H7 (cell line): Measurements from ENCODE around the gene APRT. TPM values are rescaled to one million over a fixed set of nuclear protein-coding genes. Genes with fewer than 3 reads are reported as not detected.

ENCODE experiments used
- DNase-seq: peaks from one replicate; pipeline ENCODE4 v3.0.0; 2012
- H3K27me3 ChIP-seq: 2 replicates; pipeline ENCODE4 v1.6.0; 2011; ENCODE audit warnings: mild to moderate bottlenecking, low read length; ENCODE audit not compliant: control insufficient read depth, insufficient read depth
- H3K36me3 ChIP-seq: replicated peaks from 2 replicates; pipeline ENCODE4 v1.5.1; 2011; ENCODE audit warnings: low read length; ENCODE audit not compliant: control insufficient read depth, insufficient read depth
- H3K4me3 ChIP-seq: 2 replicates; pipeline ENCODE4 v1.5.1; 2011; ENCODE audit warnings: low read depth, mild to moderate bottlenecking, control low read depth, low read length, moderate library complexity; ENCODE audit not compliant: insufficient read depth
- total RNA-seq: library from RNA; depleted of rRNA; stranded (reverse); fragments of >200 nt; shearing (Covaris generic); gene quantifications from 2 replicates; pipeline ENCODE4 v1.2.3, GENCODE V29; 2014

APRT gene
- total RNA-seq, 1 experiment from 2014 or later: 633 TPM

DNA sequence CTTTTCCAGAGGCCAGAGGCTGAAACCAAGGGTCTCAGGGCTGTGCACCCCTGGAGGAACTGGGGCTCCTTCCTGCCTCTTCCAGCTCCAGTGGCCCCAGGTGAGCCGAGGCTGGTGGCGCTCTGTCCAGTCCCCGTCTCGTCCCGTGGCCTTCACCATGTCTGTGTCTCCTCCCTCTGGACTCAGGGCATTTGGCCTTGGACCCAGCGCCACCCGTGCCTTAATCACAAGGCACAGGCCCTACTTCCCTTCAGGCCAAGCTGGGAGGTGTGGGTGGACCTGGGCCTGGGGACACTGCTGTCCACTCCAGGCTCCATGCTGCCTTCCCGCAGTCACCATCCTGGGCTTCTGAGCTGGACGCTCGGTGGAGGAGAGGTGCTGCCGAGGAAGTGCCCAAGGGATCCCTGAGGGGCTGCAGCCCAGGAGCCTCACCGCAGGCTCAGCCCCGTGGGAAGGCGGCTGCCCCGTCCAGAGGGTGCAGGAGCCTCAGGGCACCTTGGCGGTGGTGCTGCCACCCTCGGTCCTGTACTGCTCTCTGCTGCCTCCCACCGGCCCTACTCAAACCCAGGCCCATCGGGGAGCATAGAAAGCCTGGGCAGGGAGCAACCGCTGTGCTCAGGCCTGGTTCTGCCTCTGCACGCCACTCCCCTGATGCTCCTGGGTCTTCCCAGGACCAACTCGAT lies 9.6 kb upstream of the APRT start:
- H3K36me3 ChIP-seq: no peaks in the 10 kb centered on the region
- no peak for DNase-seq
- no peaks in the 10 kb centered on the region for H3K27me3 ChIP-seq
- H3K4me3 ChIP-seq: no peak overlapping the region

DNA sequence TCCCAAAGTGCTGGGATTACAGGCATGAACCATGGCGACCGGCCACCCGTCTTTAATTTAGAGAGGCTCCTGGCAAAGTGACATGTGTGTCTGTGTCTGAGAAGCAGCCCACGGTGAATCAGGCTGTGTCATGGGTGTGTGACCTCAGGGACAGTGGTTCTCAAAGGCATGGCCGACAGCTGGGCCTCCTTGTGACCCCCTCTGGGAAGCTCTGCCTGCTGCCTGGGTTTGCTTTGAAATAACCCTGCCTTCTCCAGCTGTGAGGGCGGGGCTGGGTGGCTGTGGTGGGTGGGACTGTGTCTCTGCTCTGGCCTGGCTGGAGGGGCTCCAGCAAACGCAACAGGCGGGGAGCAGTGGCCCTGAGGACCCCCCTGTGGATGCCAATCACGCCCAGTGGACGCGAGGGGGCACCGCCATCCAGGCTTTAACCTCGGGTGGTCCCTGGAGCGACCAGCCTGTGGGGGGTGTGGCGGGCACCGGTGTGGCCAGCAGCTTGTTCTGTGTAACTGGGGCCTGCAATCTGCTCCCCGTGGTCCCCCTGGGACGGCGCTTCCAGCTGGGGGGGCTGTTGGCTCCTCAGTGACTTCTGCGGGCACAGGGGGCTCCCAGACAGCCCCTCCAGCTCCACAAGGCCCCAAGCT lies 8.8 kb upstream of the APRT start:
- Histone ChIP-seq H3K36me3 (no peaks in the 10 kb centered on the region), H3K27me3 (no peaks in the 10 kb centered on the region), H3K4me3 (no peak overlapping the region)
- no peak for DNase-seq

DNA sequence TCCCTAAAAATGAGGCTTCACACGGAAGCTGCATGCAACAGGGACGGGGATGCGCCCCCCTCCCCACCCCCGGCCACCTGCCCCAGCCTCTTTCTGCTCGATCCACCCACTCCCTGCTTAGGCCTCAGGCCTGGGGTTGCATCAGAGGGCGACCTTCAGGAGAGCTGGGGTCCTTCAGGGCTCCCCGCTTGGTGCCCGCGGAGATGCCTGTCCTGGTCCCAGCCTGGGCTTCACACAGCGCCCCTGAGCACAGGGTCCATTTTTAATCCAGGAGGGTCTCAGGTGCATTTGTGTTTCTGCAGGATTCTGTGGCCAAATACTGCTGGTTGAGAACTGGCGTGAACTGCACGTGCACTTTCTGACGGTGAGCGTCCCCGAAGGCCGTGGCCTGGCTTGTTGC lies 7.4 kb upstream of the APRT start:
- H3K36me3 ChIP-seq: no peaks in the 10 kb centered on the region
- no peak for DNase-seq
- H3K27me3 ChIP-seq: no peaks in the 10 kb centered on the region
- no peak overlapping the region for H3K4me3 ChIP-seq

DNA sequence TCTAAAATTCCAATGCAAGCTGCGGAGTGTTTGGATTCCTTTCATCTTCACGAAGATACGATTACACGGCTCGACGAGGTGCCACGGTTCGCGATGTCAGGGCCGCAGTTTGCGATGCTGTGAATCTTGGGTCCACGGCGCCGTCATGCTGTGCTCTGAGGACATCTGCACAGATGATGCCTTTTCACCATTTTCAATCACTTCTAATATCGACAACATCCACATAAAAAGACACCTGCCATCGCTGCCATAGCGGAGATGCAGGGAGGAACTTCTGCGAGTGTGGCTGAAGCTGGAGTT lies 6.8 kb upstream of the APRT start:
- DNase-seq: no peak
- Histone ChIP-seq H3K36me3 (no peaks in the 10 kb centered on the region), H3K27me3 (no peaks in the 10 kb centered on the region), H3K4me3 (no peak overlapping the region)

DNA sequence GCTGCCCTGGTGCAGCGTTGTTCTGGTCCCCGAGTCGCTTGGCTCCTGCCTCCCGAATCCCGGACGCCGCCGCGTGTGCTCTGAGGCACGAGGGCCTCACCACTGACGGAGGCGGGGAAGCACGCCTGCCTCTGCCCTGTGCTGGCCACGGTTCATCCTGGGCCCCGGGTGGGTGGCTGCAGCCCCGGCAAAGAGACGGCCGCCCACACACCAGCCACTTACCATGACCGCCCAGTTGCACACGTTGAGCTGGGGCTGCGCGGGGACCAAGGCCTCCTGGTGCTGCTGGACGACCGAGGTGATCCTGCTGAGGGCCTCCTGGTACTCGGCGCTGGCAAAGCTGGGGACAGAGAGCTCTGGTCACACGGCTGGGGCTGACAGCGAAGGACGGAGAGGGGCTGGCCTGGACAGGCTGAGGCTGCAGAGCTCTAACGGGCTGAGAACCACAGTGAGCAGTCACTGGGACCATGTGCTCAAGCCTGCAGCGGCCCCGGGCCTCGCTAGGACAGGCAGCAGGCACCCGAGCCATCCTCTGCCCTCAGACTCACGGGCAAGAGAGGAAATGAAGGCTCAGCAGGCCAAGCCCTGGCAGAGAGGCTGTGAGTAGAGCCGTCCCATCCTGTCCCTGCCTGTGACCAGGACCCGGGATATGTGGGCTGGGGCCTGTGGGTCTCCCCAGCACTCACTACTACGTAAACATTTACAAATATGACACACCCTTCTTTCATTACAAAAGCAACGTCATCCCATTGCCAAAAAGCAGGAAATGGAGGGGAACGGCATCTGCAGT lies 6.3 kb upstream of the APRT start:
- no peak overlapping the region for H3K4me3 ChIP-seq
- no peaks in the 10 kb centered on the region for H3K36me3 ChIP-seq
- no peaks in the 10 kb centered on the region for H3K27me3 ChIP-seq
- DNase-seq: no peak

DNA sequence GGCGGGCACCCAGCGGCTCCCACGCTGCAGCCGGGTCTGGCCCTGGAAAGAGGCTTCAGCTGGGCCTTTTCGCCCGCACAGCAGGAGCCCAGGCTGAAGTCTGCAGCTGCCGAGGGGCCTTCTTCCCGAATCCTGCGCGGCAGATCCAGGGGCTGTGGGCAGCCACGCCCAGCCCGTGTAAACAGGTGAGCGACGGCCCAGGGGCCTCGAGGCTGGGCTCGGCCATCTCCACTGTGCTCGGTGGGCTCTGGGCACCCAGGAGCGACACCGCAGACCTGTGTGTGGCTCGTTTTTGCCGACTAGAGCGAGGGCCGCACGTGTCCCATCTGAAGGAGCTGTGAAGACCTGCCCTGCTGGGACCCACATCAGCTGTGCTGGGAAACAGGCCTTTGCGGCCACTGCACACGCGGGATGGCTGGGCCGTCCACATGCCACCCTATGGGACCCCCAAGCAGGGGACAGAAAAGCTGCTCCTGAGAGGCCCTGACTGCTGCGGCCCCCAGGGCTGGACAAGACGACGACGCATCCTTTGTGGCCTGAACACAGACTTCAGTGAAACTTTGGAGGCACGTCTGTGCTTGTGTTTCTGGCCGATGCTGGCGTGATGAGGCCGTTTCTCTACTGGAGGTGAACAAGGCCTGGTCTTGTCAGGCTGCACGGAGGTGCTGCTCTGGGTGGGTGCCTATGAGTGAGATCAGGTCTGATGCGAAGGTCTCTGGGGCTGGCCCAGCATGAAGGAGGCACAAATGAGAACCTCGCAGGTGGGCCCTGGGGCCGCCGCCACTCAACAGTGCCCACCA lies 5.2 kb upstream of the APRT start:
- DNase-seq: no peak
- no peaks in the 10 kb centered on the region for H3K27me3 ChIP-seq
- H3K36me3 ChIP-seq: no peaks in the 10 kb centered on the region
- H3K4me3 ChIP-seq: no peak overlapping the region

DNA sequence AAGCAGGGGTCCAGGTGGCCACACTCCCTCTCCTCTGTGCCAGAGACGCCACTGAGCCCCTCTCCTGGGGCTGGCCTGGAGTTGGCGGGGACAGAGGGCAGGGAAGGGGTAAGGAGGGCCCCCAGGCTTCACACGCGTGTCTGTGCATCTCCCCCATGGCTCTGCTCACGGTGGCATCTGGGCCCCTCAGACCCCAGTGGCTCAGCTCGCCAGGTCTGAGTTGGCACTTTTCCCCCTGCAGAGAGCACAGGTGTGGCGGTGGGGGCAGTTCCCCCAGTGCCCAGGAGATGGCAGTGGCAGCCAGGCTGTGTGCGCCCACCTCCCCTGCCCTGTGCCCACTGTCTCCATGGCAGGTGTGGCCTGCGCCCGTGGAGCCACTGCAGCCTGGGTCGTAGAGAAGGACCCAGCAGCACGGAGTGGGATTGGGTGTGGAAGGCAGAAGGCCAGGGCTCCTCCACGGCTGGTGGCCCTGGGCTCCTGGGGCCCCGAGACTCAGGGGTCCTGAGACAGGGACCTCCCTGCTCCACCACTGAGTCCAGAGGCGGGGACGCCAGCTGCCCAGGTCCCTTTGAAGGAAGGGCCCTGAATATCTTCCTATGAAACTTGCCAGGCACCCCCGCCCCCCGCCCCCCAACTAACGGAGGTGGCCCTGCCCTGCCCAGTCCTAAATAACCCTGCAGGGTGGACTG lies 4.3 kb upstream of the APRT start:
- peak; percentile 92 for DNase-seq
- no peaks in the 10 kb centered on the region for H3K27me3 ChIP-seq

DNA sequence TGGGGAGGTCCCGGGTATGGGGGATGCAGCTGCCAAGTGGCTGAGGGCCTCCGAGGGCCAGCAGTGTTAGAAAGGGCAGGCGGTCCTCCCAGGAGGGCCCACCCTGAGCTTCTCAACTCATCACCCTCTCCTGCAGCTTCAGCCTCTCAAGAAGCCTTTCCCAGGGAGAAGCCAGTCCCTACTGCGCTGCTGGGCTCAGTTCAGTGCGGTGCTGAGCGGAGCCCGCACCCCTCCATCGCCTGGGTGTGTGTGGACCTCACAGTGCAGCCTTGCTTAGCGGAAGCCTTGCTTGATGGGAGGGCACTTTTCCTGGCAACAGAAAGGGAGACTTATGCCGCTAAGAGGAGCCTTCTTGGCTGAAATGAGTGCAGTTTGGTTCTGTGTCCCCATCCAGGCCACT lies 3.5 kb upstream of the APRT start:
- H3K4me3 ChIP-seq: no peak overlapping the region
- peaks cover 5% of the 10 kb centered on the region for H3K36me3 ChIP-seq
- H3K27me3 ChIP-seq: no peaks in the 10 kb centered on the region
- DNase-seq: no peak

More for the DNA sequence above, 4.3 kb upstream of the APRT start:
- Histone ChIP-seq H3K36me3 (no peaks in the 10 kb centered on the region), H3K4me3 (no peak overlapping the region)

DNA sequence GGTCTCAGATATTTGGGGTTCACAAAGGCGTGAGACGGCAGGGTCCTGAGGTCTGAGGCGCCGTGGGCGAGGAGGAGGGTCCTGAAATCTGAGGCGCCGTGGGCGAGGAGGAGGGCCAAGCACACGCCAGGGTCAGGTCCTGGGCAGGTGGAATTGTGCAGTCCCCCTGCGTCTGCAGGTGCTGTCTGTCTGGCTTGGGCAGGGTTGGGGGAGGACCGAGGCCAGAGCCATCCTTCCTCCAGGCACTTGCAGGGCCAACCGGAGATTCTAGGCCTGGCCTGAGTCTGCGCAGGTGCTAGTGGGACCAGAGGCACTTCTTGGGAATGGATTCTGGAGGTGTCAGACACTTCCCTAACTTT lies 2.4 kb upstream of the APRT start:
- peaks cover 15% of the 10 kb centered on the region for H3K36me3 ChIP-seq
- H3K27me3 ChIP-seq: no peaks in the 10 kb centered on the region
- DNase-seq: no peak
- H3K4me3 ChIP-seq: no peak overlapping the region

DNA sequence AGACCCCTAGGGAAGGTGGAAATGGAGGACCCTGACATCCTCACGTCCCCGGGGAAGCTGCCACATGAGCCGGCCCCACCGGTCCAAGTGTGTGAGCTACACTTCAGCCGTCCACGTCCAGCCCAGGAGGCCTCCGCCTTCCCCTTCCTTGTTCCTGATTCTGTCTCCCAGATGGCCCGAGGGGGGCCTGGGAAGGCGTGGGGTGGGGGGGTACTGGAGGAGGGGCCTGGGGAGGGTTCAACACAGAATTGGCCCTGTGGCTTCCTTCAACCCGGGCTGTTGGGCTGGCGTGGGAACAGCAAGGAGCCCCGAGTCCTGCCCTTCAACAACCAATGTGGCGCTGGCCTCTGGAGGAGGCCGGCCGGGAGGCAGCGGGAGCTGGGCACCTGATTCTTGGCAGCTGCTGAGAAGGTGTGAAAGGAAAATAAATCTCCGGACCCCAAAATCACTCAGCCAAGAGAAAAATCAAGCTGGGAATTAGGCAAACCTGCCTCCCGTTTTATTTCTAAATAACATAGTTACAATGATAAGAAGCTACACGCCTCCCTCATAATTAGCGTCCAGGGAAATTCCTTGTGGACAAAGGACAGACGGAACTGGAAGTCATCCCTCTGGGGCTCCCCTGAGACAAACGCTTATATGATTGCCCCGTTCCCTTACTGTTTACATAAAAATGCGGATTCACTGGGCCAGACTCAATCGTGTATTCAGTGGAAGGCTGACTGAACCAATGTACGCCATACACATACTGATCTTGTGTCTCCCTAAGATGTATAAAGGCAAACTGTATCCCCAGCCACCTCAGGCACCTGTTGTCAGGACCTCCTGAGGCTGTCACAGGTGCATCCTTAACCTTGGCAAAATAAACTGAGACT lies 1.8 kb upstream of the APRT start:
- Histone ChIP-seq H3K36me3 (peaks cover 19% of the 10 kb centered on the region), H3K4me3 (no peak overlapping the region), H3K27me3 (no peaks in the 10 kb centered on the region)
- DNase-seq: no peak

DNA sequence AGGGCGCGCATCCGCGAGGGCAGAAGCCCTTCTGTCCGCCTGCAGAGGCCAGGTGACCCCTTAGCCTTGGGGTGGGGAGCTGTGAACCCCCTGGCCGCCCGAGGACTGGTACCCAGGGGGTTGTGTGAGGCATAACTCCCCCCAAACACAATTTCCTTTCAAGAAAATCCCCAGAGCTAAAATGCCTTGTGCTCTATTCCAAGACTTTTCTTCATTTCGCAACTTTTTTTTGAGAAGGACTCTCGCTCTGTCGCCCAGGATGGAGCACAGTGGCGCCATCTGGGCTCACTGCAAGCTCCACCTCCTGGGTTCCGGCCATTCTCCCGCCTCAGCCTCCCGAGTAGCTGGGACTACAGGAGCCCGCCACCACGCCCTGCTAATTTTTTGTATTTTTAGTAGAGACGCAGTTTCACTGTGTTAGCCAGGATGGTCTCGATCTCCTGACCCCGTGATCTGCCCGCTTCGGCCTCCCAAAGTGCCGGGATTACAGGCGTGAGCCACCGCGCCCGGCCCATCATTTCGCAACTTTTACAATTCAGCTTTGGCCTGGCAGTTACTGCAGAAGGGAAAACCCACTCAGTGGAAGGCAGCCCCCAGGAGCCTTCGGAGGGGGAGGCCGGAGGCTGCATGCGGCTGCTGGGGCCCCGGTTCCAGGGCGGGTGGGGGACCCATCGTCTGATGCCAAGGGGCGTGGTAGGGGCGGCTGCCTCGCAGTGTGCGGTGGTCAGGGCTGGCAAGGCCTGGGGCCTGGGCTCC lies 963 bp upstream of the APRT start:
- no peak for DNase-seq
- Histone ChIP-seq H3K36me3 (peaks cover 26% of the 10 kb centered on the region), H3K27me3 (no peaks in the 10 kb centered on the region), H3K4me3 (peak overlapping the region; percentile 86)

DNA sequence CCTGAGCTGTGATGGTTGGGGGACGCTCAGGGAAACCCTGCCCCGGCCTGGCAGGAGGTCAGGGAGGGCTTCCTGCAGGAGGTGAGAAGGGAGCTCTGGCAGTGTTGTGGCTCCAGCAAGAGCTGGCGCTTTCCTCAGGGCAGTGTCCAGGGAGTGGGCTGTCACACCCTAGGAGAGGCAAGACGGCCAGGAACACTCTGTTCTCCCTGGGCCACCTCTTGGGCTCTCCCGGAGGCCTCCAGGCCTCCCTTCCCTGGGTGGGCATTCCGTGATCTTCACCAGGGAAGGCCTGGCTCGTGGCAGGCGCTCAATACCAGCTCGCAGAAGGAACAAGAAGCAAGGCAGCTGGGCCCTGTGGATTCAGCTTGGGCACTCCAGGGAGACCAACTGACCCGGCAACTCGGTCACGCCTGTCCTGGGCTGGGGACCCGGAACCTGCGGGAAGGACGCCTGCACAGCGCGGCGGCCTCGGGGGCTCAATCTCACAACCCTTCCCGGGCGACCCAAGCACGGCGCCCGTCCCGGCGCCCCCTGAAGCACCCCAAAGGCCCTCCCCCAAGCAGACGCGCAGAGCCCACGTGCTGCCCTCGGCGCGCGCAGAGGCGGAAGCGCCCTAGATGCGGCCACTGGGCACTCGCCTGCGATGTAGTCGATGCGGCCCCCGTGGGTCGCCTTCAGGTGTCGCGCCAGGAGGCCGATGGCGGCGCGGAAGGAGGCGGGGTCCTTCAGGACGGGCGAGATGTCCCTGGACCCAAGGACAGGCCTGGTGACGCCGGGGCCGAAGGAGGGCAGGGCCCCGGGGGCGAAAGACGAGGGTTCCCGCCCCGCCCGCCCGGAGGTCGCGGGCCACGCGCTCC lies 588 bp downstream of the APRT start:
- peak; percentile 85 for DNase-seq
- H3K4me3 ChIP-seq: peak overlapping the region; percentile 86
- H3K36me3 ChIP-seq: peaks cover 39% of the 10 kb centered on the region
- no peaks in the 10 kb centered on the region for H3K27me3 ChIP-seq
